Activated T-helper 1 cell treated with anti-CD3 and anti-CD28 coated beads, Interleukin-12 subunit alpha, Interleukin-12 subunit beta, Interleukin-2, Interleukin-4 antibody, amounts not matched to agents 30 ng/mL and 10 ng/mL and 1 ng/mL, durations not matched to agents 14 hours and 24 hours and 36 hours (primary cell): Measurements from ENCODE around the gene SVIL. TPM values are rescaled to one million over a fixed set of nuclear protein-coding genes. Genes with fewer than 3 reads are reported as not detected.

Experiments
- DNase-seq: peaks from one replicate; pipeline ENCODE4 v3.0.0; 2021; ENCODE audit warnings: low spot score
- H3K27ac Mint-ChIP-seq: one replicate; pipeline ENCODE4 v1.8.0; 2021; ENCODE audit warnings: mild to moderate bottlenecking, mixed read lengths
- H3K27me3 Mint-ChIP-seq: one replicate; pipeline ENCODE4 v1.8.0; 2022; ENCODE audit warnings: mild to moderate bottlenecking, moderate library complexity, mixed read lengths; ENCODE audit not compliant: insufficient read depth
- H3K36me3 Mint-ChIP-seq: one replicate; pipeline ENCODE4 v1.8.0; 2021; ENCODE audit warnings: low read depth, mixed read lengths
- H3K4me1 Mint-ChIP-seq: one replicate; pipeline ENCODE4 v1.8.0; 2021; ENCODE audit warnings: low read depth, mixed read lengths
- H3K4me3 Mint-ChIP-seq: one replicate; pipeline ENCODE4 v1.8.0; 2021; ENCODE audit warnings: mild to moderate bottlenecking, moderate library complexity, mixed read lengths
- H3K9me3 Mint-ChIP-seq: one replicate; pipeline ENCODE4 v1.8.0; 2021; ENCODE audit warnings: mixed read lengths
- intact Hi-C: fragments of 100-400 bp; cut with micrococcal nuclease; formaldehyde crosslinking; loops from one replicate; pipeline ENCODE4 v1.15.1; 2024
- total RNA-seq: library from RNA; stranded (reverse); gene quantifications from 2 replicates; pipeline ENCODE4 v1.2.3, GENCODE V29; 2022

SVIL gene
- total RNA-seq, 1 donor from 2014 or later, result 8.1 TPM

- intact Hi-C loops, result no loop called here
- Mint-ChIP-seq H3K4me1 (no peaks in the 10 kb centered on the region), H3K4me3 (no peak overlapping the region), H3K27me3 (no peaks in the 10 kb centered on the region), H3K36me3 (peaks cover 12% of the 10 kb centered on the region), H3K9me3 (peaks cover 49% of the 10 kb centered on the region), H3K27ac (no peak overlapping the region)
- DNase-seq, result no peak
Observed at GRCh38 chr10:29438271-29438670, 196.5 kb downstream of the SVIL start.

DNA sequence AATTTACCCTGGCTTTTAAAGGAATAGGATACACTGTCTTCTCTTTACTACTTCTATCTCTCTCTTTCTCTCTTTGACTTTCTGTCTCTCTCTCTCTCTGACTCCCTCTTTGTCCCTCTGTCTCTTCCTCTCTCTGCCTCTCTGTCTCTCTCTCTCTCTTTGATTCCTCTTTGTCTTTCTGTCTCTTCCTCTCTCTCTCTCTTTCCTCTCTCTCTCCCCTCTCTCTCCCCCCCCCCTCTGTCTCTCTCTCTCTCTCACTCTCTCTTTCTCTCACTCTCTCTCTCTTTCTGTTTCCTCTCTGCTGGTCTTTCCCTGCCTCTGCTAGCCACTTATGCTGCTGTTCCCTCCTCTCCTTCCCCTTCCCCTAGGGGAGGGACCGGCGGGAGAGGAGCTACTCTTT, 196.9 kb downstream of the SVIL start:
- Mint-ChIP-seq H3K4me1 (no peaks in the 10 kb centered on the region), H3K27me3 (no peaks in the 10 kb centered on the region), H3K36me3 (peaks cover 12% of the 10 kb centered on the region), H3K27ac (no peak overlapping the region), H3K4me3 (no peak overlapping the region), H3K9me3 (peaks cover 49% of the 10 kb centered on the region)
- DNase-seq, result no peak
- intact Hi-C loops, result no loop called here

GRCh38 chr10:29435809-29436501, 198.8 kb downstream of the SVIL start:
- H3K27me3 Mint-ChIP-seq, result no peaks in the 10 kb centered on the region
- H3K4me1 Mint-ChIP-seq, result no peaks in the 10 kb centered on the region
- peaks cover 12% of the 10 kb centered on the region for H3K36me3 Mint-ChIP-seq
- no peak for DNase-seq
- H3K9me3 Mint-ChIP-seq, result peaks cover 49% of the 10 kb centered on the region
- intact Hi-C loops, result no loop called here
- H3K4me3 Mint-ChIP-seq, result no peak overlapping the region
- H3K27ac Mint-ChIP-seq, result no peak overlapping the region

GRCh38 chr10:29434111-29434510, 200.7 kb downstream of the SVIL start:
- Mint-ChIP-seq H3K4me1 (no peaks in the 10 kb centered on the region), H3K36me3 (peaks cover 9% of the 10 kb centered on the region), H3K27me3 (no peaks in the 10 kb centered on the region), H3K9me3 (peaks cover 40% of the 10 kb centered on the region), H3K27ac (no peak overlapping the region), H3K4me3 (no peak overlapping the region)
- intact Hi-C loops, result no loop called here
- DNase-seq, result no peak

- Mint-ChIP-seq H3K27ac (no peak overlapping the region), H3K4me1 (no peaks in the 10 kb centered on the region), H3K36me3 (peaks cover 4% of the 10 kb centered on the region), H3K4me3 (no peak overlapping the region), H3K27me3 (no peaks in the 10 kb centered on the region), H3K9me3 (peaks cover 19% of the 10 kb centered on the region)
- intact Hi-C loops, result no loop called here
- DNase-seq, result no peak
Observed at GRCh38 chr10:29431711-29432110, 203.1 kb downstream of the SVIL start.

DNA sequence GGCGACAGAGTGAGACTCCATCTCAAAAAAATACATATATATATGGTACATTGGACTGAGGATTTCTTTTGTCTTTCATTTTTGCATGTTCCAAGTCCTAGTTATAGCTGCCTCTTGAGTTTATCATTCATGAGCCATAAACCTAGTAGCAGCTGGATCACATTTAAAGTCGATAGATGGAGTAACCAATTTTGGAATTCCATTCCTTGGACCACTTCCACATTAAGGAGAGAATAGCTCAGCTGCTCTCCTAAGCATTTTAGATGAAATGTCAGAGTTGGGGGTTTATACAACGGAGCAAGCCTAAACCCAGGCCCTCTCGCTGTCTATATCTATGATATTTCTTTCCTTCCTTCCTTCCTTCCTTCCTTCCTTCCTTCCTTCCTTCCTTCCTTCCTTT, 204.7 kb downstream of the SVIL start:
- Mint-ChIP-seq H3K9me3 (peaks cover 5% of the 10 kb centered on the region), H3K27me3 (no peaks in the 10 kb centered on the region), H3K27ac (peak overlapping the region; percentile 44), H3K4me3 (no peak overlapping the region), H3K36me3 (peaks cover 4% of the 10 kb centered on the region), H3K4me1 (no peaks in the 10 kb centered on the region)
- intact Hi-C loops, result no loop called here
- DNase-seq, result no peak

DNA sequence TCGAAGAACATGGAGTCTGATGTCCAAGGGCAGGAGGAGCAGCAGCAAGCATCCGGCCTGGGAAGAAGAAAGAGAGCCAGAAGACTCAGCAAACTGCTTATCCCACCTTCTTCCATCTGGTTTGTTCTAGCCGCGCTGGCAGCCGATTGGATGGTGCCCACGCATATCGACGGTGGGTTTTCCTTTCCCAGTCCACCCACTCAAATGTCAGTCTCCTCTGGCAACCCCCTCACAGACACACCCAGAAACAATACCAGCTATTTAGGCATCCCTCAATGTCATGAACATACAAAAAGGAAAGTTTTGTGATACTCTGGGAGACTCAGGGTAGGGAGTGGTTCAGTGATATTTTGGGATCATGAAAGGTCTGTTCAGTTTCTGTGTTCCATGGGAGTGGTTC, 206.3 kb downstream of the SVIL start:
- no peak overlapping the region for H3K27ac Mint-ChIP-seq
- no peak for DNase-seq
- intact Hi-C loops, result no loop called here
- H3K36me3 Mint-ChIP-seq, result peaks cover 7% of the 10 kb centered on the region
- no peaks in the 10 kb centered on the region for H3K9me3 Mint-ChIP-seq
- H3K4me1 Mint-ChIP-seq, result no peaks in the 10 kb centered on the region
- no peaks in the 10 kb centered on the region for H3K27me3 Mint-ChIP-seq
- no peak overlapping the region for H3K4me3 Mint-ChIP-seq

GRCh38 chr10:29427667-29428066, 207.1 kb downstream of the SVIL start:
- Mint-ChIP-seq H3K36me3 (peaks cover 10% of the 10 kb centered on the region), H3K4me1 (no peaks in the 10 kb centered on the region), H3K27ac (no peak overlapping the region), H3K4me3 (no peak overlapping the region), H3K9me3 (no peaks in the 10 kb centered on the region), H3K27me3 (no peaks in the 10 kb centered on the region)
- intact Hi-C loops, result no loop called here
- DNase-seq, result no peak

- no peaks in the 10 kb centered on the region for H3K9me3 Mint-ChIP-seq
- intact Hi-C loops, result no loop called here
- DNase-seq, result no peak
- no peaks in the 10 kb centered on the region for H3K27me3 Mint-ChIP-seq
- H3K4me3 Mint-ChIP-seq, result no peak overlapping the region
- no peaks in the 10 kb centered on the region for H3K4me1 Mint-ChIP-seq
- peaks cover 20% of the 10 kb centered on the region for H3K36me3 Mint-ChIP-seq
- no peak overlapping the region for H3K27ac Mint-ChIP-seq
Observed at GRCh38 chr10:29426420-29426819, 208.4 kb downstream of the SVIL start.

DNA sequence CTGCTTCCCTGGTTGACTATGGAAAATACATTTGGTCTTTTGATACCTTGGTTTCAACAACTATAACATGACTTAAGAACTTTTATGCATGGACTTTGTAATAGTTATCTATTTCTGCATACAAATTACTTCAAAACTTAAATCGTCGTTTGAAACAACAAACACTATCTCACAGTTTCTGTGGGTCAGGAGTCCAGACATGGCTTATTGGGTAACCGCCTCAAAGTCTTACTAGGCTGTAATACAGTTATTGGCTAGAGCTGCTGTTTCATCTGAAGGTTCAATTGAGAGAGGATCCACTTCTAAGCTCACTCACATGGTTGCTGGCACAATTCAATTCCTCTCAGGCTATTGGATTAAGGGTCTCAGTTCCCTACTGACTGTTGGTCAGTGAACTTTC, 210.8 kb downstream of the SVIL start:
- H3K9me3 Mint-ChIP-seq, result no peaks in the 10 kb centered on the region
- DNase-seq, result no peak
- no peaks in the 10 kb centered on the region for H3K27me3 Mint-ChIP-seq
- H3K4me1 Mint-ChIP-seq, result no peaks in the 10 kb centered on the region
- H3K36me3 Mint-ChIP-seq, result peaks cover 26% of the 10 kb centered on the region
- intact Hi-C loops, result no loop called here
- no peak overlapping the region for H3K4me3 Mint-ChIP-seq
- no peak overlapping the region for H3K27ac Mint-ChIP-seq

- Mint-ChIP-seq H3K4me1 (no peaks in the 10 kb centered on the region), H3K4me3 (no peak overlapping the region), H3K27ac (no peak overlapping the region), H3K9me3 (no peaks in the 10 kb centered on the region), H3K27me3 (no peaks in the 10 kb centered on the region), H3K36me3 (peaks cover 35% of the 10 kb centered on the region)
- no peak for DNase-seq
- intact Hi-C loops, result no loop called here
Observed at GRCh38 chr10:29420744-29421143, 214.0 kb downstream of the SVIL start.

DNA sequence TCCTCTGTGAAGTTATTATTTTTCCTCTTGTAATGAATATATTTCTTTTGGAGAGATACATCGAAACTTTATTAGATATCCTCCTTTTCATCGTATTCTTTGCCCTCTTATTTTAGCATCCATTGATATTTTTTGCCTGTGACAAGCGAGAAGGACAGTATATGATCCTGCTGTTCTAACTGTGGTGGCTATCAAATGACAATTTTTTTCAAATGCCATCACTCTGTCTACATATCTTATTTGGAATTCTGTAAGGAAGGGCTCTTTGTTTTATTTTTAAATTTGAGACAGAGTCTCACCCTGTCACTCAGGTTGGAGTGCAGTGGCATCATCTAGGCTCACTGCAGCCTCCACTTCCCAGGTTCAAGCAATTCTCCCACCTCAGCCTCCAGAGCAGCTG, 217.4 kb downstream of the SVIL start:
- peaks cover 26% of the 10 kb centered on the region for H3K36me3 Mint-ChIP-seq
- H3K9me3 Mint-ChIP-seq, result no peaks in the 10 kb centered on the region
- H3K4me1 Mint-ChIP-seq, result peaks cover 17% of the 10 kb centered on the region
- intact Hi-C loops, result no loop called here
- no peak overlapping the region for H3K27ac Mint-ChIP-seq
- no peak for DNase-seq
- H3K27me3 Mint-ChIP-seq, result no peaks in the 10 kb centered on the region
- H3K4me3 Mint-ChIP-seq, result no peak overlapping the region

GRCh38 chr10:29415876-29416275, 218.9 kb downstream of the SVIL start:
- peaks cover 22% of the 10 kb centered on the region for H3K36me3 Mint-ChIP-seq
- intact Hi-C loops, result no loop called here
- no peaks in the 10 kb centered on the region for H3K27me3 Mint-ChIP-seq
- H3K9me3 Mint-ChIP-seq, result no peaks in the 10 kb centered on the region
- no peak overlapping the region for H3K4me3 Mint-ChIP-seq
- H3K27ac Mint-ChIP-seq, result no peak overlapping the region
- H3K4me1 Mint-ChIP-seq, result peaks cover 29% of the 10 kb centered on the region
- no peak for DNase-seq

DNA sequence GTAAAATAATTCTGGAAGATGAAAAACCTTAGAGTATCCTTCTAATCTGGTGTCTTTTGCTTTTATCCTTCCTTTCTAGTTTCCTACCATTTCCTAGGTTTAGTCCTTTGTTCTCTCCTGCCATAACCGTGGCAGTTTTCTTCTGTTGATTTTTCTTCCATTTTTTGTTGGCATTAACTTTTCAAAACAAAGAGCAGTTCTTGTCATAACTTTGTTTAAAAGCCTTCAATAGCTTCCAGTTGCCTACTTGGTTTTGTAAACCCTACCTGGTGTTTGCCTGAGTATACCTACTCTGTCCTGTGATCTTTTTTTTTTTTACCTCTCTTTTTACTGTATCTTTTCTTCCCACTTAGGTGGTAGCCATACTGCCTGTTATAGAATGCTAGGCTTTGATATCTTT, 220.3 kb downstream of the SVIL start:
- Mint-ChIP-seq H3K36me3 (peaks cover 18% of the 10 kb centered on the region), H3K9me3 (no peaks in the 10 kb centered on the region), H3K27me3 (no peaks in the 10 kb centered on the region), H3K27ac (no peak overlapping the region), H3K4me3 (no peak overlapping the region), H3K4me1 (peaks cover 35% of the 10 kb centered on the region)
- intact Hi-C loops, result no loop called here
- no peak for DNase-seq
